Nephron progenitor cell (in vitro differentiated cells): ENCODE data around the gene EMC1.

Source experiments
- DNase-seq: peaks from one replicate; pipeline ENCODE4 v3.0.0; 2021
- H3K27ac Mint-ChIP-seq: 2 replicates; pipeline ENCODE4 v1.8.0; 2021; ENCODE audit warnings: mild to moderate bottlenecking, moderate library complexity, mixed read lengths
- H3K27me3 Mint-ChIP-seq: 2 replicates; pipeline ENCODE4 v1.8.0; 2021; ENCODE audit warnings: mild to moderate bottlenecking, low read depth, mixed read lengths; ENCODE audit not compliant: poor library complexity
- H3K36me3 Mint-ChIP-seq: 2 replicates; pipeline ENCODE4 v1.8.0; 2021; ENCODE audit warnings: low read depth, mixed read lengths
- H3K4me1 Mint-ChIP-seq: 2 replicates; pipeline ENCODE4 v1.8.0; 2021; ENCODE audit warnings: mixed read lengths
- H3K4me3 Mint-ChIP-seq: 2 replicates; pipeline ENCODE4 v1.8.0; 2021; ENCODE audit warnings: mild to moderate bottlenecking, moderate library complexity, mixed read lengths
- H3K9me3 Mint-ChIP-seq: 2 replicates; pipeline ENCODE4 v1.8.0; 2021; ENCODE audit warnings: mild to moderate bottlenecking, moderate library complexity, mixed read lengths
- TF ChIP-seq, protein P1 (sequence below): fragments of 200-600 bp; sonication (generic); IDR thresholded peaks from 2 replicates; pipeline ENCODE4 v1.5.0; 2021; ENCODE audit warnings: antibody characterized with exemption

EMC1 gene

DNA sequence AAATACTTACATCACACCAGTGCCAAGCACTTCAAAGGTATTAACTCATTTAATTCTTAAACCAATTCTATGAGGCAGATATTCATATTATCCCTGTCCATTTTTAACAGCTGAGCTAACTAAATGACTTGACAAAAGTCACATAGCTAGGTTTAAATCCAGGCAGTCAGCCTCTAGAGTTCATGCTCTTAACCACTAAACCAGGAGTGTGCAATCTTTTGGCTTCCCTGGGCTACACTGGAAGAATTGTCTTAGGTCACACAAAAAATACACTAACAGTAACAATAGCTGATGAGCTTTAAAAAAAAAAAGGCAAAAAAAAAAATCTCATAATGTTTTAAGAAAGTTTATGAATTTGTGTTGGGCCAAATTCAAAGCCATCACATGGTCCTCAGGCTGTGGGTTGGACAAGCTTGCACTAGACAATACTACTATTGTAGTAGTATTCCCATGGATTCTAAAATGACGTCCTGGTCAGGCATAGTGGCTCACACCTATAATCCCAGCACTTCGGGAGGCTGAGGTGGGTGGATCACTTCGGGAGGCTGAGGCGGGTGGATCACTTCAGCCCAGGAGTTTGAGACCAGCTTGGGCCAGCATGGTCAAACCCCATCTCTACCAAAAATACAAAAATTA is 51.2 kb downstream of the EMC1 start:
- no peak overlapping the region for H3K27ac Mint-ChIP-seq
- DNase-seq = no peak

DNA sequence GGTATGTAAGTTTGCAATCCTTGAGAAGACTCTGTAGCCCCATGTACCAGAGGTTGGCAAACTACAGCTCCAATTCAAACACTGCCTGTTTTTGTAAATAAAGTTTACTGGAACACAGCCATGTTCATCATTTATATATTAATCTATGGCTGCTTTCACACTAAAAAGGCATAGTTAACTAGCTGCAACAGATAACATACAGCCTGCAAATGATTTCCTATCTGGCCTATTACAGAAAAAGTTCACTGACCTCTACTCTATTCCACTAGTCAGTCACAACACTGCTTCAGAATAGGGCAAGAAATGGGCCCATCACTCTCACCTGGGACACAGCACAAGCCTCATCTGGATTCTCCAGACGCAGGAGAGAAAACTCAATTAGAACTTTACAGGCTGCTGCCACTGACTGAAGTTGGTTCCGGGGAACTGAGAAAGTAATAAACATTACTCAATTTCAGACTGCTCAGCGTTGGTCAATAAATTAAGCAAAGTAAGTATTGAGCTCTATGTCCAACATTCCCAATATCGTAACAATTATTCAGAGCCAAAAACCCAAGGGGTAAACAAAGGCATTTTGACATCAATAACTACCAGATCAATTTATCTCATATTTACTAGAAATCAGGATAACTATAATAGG is 51.9 kb downstream of the EMC1 start:
- H3K27ac Mint-ChIP-seq = no peak overlapping the region
- DNase-seq = no peak
- peaks cover 40% of the 10 kb centered on the region for H3K36me3 Mint-ChIP-seq
- TF ChIP-seq, protein P1, sequence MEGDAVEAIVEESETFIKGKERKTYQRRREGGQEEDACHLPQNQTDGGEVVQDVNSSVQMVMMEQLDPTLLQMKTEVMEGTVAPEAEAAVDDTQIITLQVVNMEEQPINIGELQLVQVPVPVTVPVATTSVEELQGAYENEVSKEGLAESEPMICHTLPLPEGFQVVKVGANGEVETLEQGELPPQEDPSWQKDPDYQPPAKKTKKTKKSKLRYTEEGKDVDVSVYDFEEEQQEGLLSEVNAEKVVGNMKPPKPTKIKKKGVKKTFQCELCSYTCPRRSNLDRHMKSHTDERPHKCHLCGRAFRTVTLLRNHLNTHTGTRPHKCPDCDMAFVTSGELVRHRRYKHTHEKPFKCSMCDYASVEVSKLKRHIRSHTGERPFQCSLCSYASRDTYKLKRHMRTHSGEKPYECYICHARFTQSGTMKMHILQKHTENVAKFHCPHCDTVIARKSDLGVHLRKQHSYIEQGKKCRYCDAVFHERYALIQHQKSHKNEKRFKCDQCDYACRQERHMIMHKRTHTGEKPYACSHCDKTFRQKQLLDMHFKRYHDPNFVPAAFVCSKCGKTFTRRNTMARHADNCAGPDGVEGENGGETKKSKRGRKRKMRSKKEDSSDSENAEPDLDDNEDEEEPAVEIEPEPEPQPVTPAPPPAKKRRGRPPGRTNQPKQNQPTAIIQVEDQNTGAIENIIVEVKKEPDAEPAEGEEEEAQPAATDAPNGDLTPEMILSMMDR = no peak
- H3K4me3 Mint-ChIP-seq = no peak overlapping the region
- no peaks in the 10 kb centered on the region for H3K27me3 Mint-ChIP-seq
- H3K4me1 Mint-ChIP-seq = no peaks in the 10 kb centered on the region
- H3K9me3 Mint-ChIP-seq = no peaks in the 10 kb centered on the region

More for the DNA sequence above, 51.2 kb downstream of the EMC1 start:
- peaks cover 40% of the 10 kb centered on the region for H3K36me3 Mint-ChIP-seq
- no peaks in the 10 kb centered on the region for H3K27me3 Mint-ChIP-seq
- no peaks in the 10 kb centered on the region for H3K4me1 Mint-ChIP-seq
- TF ChIP-seq, protein P1 = no peak
- no peak overlapping the region for H3K4me3 Mint-ChIP-seq
- H3K9me3 Mint-ChIP-seq = no peaks in the 10 kb centered on the region

DNA sequence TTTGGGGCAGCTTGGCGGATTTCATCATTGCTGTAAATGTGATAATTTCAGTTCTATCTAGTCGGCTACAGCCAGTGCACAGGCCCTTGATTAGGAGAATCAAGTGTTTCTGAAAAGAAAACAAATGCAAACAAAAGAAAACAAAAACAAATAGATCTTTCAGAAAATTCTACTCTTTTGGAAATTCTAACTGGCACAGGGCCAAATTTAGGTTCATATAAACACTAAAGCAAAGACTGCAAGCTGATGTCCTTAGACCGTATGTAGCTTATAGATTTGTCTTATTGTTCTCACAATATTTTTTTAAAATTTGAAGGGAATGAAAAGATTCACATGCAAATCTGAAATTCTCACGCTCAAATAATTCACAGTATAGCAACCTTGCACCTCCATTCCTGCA is 52.5 kb downstream of the EMC1 start:
- H3K4me3 Mint-ChIP-seq = no peak overlapping the region
- H3K9me3 Mint-ChIP-seq = no peaks in the 10 kb centered on the region
- H3K36me3 Mint-ChIP-seq = peaks cover 44% of the 10 kb centered on the region
- H3K4me1 Mint-ChIP-seq = no peaks in the 10 kb centered on the region
- TF ChIP-seq, protein P1 = no peak
- H3K27ac Mint-ChIP-seq = no peak overlapping the region
- DNase-seq = no peak
- no peaks in the 10 kb centered on the region for H3K27me3 Mint-ChIP-seq

GRCh38 chr1:19197845-19198244 is 53.5 kb downstream of the EMC1 start:
- TF ChIP-seq, protein P1 = no peak
- Mint-ChIP-seq H3K27me3 (no peaks in the 10 kb centered on the region), H3K4me1 (no peaks in the 10 kb centered on the region), H3K27ac (no peak overlapping the region), H3K9me3 (no peaks in the 10 kb centered on the region), H3K4me3 (no peak overlapping the region), H3K36me3 (peaks cover 54% of the 10 kb centered on the region)
- no peak for DNase-seq

- Mint-ChIP-seq H3K27ac (no peak overlapping the region), H3K4me3 (no peak overlapping the region), H3K4me1 (no peaks in the 10 kb centered on the region), H3K9me3 (no peaks in the 10 kb centered on the region), H3K27me3 (no peaks in the 10 kb centered on the region), H3K36me3 (peaks cover 69% of the 10 kb centered on the region)
- TF ChIP-seq, protein P1 = no peak
- no peak for DNase-seq
These were observed 55.0 kb downstream of the EMC1 start for GRCh38 chr1:19196331-19196730.

DNA sequence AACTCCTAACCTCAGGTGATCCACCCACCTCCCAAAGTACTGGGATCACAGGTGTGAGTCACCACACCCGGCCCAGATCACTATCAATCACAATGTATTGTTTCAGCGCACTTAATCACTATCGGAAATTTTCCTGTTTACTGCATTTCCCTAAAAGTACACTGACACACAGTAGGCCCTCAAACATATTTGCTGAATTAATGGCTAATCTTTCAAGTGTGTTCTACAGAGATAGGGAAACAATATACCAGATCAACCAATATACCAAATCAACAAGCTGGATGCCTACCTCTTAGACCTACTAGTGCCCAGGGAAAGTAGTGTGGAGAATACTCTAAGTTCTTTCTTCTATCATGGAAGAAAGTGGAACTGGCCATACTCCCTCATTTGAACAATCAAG is 58.3 kb downstream of the EMC1 start:
- Mint-ChIP-seq H3K27me3 (no peaks in the 10 kb centered on the region), H3K36me3 (peaks cover 76% of the 10 kb centered on the region), H3K4me1 (peaks cover 7% of the 10 kb centered on the region), H3K4me3 (no peak overlapping the region), H3K27ac (no peak overlapping the region), H3K9me3 (no peaks in the 10 kb centered on the region)
- DNase-seq = no peak
- TF ChIP-seq, protein P1 = no peak
